ENCODE results near the gene IL31.

- TF ChIP-seq CTCF (IDR thresholded peaks at IDR 0.05; ENCODE audit: low read length) (no peak), EZH2phosphoT487 (IDR thresholded peaks at IDR 0.05; ENCODE audit: low read length) (no peak)
Observed at GRCh38 chr12:122207391-122207790, 33.4 kb upstream of the IL31 start.
